ENCODE data around the gene RPUSD3. TPM values are rescaled to one million over a fixed set of nuclear protein-coding genes. Genes with fewer than 3 reads are reported as not detected.

RPUSD3 gene
- total RNA-seq, 4 donors from 2014 or later: 33.0 to 48.1 (median 45.0) TPM

GRCh38 chr3:9862391-9863057 is 18.7 kb upstream of the RPUSD3 start:
- no peak for DNase-seq (ENCODE audit: extremely low spot score)
- intact Hi-C loops (cut with DNase I): loop anchor here (2.0 kb wide), 1 partner anchor 52 kb away; no protein-coding TSS in a partner anchor

GRCh38 chr3:9861626-9862130 is 17.9 kb upstream of the RPUSD3 start:
- no peak overlapping the region for H3K4me3 ChIP-seq
- peak overlapping the region in 3 of 4 donors; percentile 85 to 87 (median 86) for H3K27ac ChIP-seq (replicated peaks in 1 of 4)
- H3K36me3 ChIP-seq: no peaks in the 10 kb centered on the region
- no peaks in the 10 kb centered on the region for H3K9me3 ChIP-seq
- no peak for DNase-seq (ENCODE audit: extremely low spot score)
- TF ChIP-seq CTCF (IDR thresholded peaks at IDR 0.05) (no peak), POLR2AphosphoS5 (IDR thresholded peaks at IDR 0.05) (no peak), POLR2A (IDR thresholded peaks at IDR 0.05; ENCODE audit: low read depth) (no peak), EP300 (IDR thresholded peaks at IDR 0.05) (no peak)
- WGBS: 94% methylated on average over 5 of the region's 5 CpGs
- no peaks in the 10 kb centered on the region for H3K27me3 ChIP-seq
- H3K4me1 ChIP-seq: peaks cover 19 to 50% (median 46%) of the 10 kb centered on the region in 4 donors
- intact Hi-C loops (cut with DNase I): loop anchor here (2.0 kb wide), 1 partner anchor 53 kb away; no protein-coding TSS in a partner anchor

More at GRCh38 chr3:9862391-9863057, 18.7 kb upstream of the RPUSD3 start:
- 24% methylated on average over 12 of the region's 45 CpGs for WGBS
- Histone ChIP-seq H3K27me3 (no peaks in the 10 kb centered on the region), H3K4me1 (peaks cover 19 to 56% (median 51%) of the 10 kb centered on the region in 4 donors), H3K4me3 (peak overlapping the region; percentile 41 to 54 (median 46)), H3K27ac (replicated peaks in 1 of 4) (peak overlapping the region; percentile 80 to 87 (median 86)), H3K9me3 (no peaks in the 10 kb centered on the region), H3K36me3 (no peaks in the 10 kb centered on the region)
- TF ChIP-seq POLR2A (IDR thresholded peaks at IDR 0.05; ENCODE audit: low read depth): no peak
- TF ChIP-seq POLR2AphosphoS5 (IDR thresholded peaks at IDR 0.05): peak; percentile 52 to 58
- peak; percentile 46 to 62 (median 53) for TF ChIP-seq CTCF (IDR thresholded peaks at IDR 0.05)

GRCh38 chr3:9861201-9861600 is 17.4 kb upstream of the RPUSD3 start:
- intact Hi-C loops (cut with DNase I): no loop called here
- H3K27ac ChIP-seq (replicated peaks in 1 of 4): peak overlapping the region in 1 of 4 donors; percentile 87
- no peaks in the 10 kb centered on the region for H3K36me3 ChIP-seq
- H3K4me1 ChIP-seq: peaks cover 19 to 45% (median 41%) of the 10 kb centered on the region in 4 donors
- no peaks in the 10 kb centered on the region for H3K9me3 ChIP-seq
- H3K27me3 ChIP-seq: no peaks in the 10 kb centered on the region
- no peak for TF ChIP-seq CTCF (IDR thresholded peaks at IDR 0.05)
- H3K4me3 ChIP-seq: no peak overlapping the region
- 94% methylated on average over 4 of the region's 4 CpGs for WGBS
- DNase-seq (ENCODE audit: extremely low spot score): no peak

- TF ChIP-seq EP300 (IDR thresholded peaks at IDR 0.05): no peak
- no peak for TF ChIP-seq POLR2A (IDR thresholded peaks at IDR 0.05; ENCODE audit: low read depth)
- TF ChIP-seq POLR2AphosphoS5 (IDR thresholded peaks at IDR 0.05): no peak
- no peak for TF ChIP-seq CTCF (IDR thresholded peaks at IDR 0.05)
- intact Hi-C loops (cut with DNase I): no loop called here
- H3K27ac ChIP-seq (replicated peaks in 1 of 4): no peak overlapping the region
- no peaks in the 10 kb centered on the region for H3K27me3 ChIP-seq
- 95% methylated on average over 7 of the region's 12 CpGs for WGBS
- no peaks in the 10 kb centered on the region for H3K36me3 ChIP-seq
- H3K9me3 ChIP-seq: no peaks in the 10 kb centered on the region
- DNase-seq (ENCODE audit: extremely low spot score): no peak
- peaks cover 11 to 29% (median 25%) of the 10 kb centered on the region in 4 donors for H3K4me1 ChIP-seq
- no peak overlapping the region for H3K4me3 ChIP-seq
Measured at GRCh38 chr3:9859530-9860025, 15.8 kb upstream of the RPUSD3 start.
